Epithelial cell of proximal tubule (primary cell): Measurements from ENCODE around the gene CFAP54. TPM values are rescaled to one million over a fixed set of nuclear protein-coding genes. Genes with fewer than 3 reads are reported as not detected.
"Not testable (repeated sequence)": the region's sequence is repeated elsewhere in the genome, so short reads cannot be mapped to it uniquely, and the experiment has no call there.

Experiments used
- DNase-seq: peaks from one replicate; pipeline ENCODE4 v3.0.0-alpha.2; 2011; ENCODE audit warnings: low read depth
- H3K4me3 ChIP-seq: 2 replicates; pipeline ENCODE4 v1.5.1; 2011; ENCODE audit warnings: low read depth, mild to moderate bottlenecking, low read length
- CTCF ChIP-seq: conservative IDR thresholded peaks from 2 replicates; pipeline ENCODE4 v1.5.1; 2012; ENCODE audit warnings: low read depth, mild to moderate bottlenecking, low read length
- total RNA-seq: library from RNA; depleted of rRNA; stranded (reverse); fragments of >200 nt; gene quantifications from 2 replicates; pipeline ENCODE4 v1.2.3, GENCODE V29; 2015

Gene CFAP54
- total RNA-seq, 1 donor from 2014 or later: 0.40 TPM

GRCh38 chr12:96478011-96478410, 11.4 kb upstream of the CFAP54 start:
- DNase-seq: no peak
- H3K4me3 ChIP-seq: no peak overlapping the region

GRCh38 chr12:96482086-96482485, 7.3 kb upstream of the CFAP54 start:
- no peak for TF ChIP-seq CTCF
- H3K4me3 ChIP-seq: no peak overlapping the region
- no peak for DNase-seq

More at GRCh38 chr12:96478011-96478410, 11.4 kb upstream of the CFAP54 start:
- TF ChIP-seq CTCF: no peak

- no peak for TF ChIP-seq CTCF
- no peak for DNase-seq
- no peak overlapping the region for H3K4me3 ChIP-seq
These were observed 6.3 kb upstream of the CFAP54 start for GRCh38 chr12:96483116-96483515.

- no peak overlapping the region for H3K4me3 ChIP-seq
- DNase-seq: no peak
- no peak for TF ChIP-seq CTCF
These were observed 2.4 kb upstream of the CFAP54 start for GRCh38 chr12:96486751-96487613.

- no peak for TF ChIP-seq CTCF
- no peak overlapping the region for H3K4me3 ChIP-seq
- no peak for DNase-seq
These were observed 1.7 kb upstream of the CFAP54 start for GRCh38 chr12:96487634-96488033.

GRCh38 chr12:96493106-96493505, 3.7 kb downstream of the CFAP54 start:
- no peak overlapping the region for H3K4me3 ChIP-seq
- DNase-seq: no peak
- TF ChIP-seq CTCF: no peak

- DNase-seq, H3K4me3 ChIP-seq: not testable (repeated sequence)
These were observed 4.8 kb downstream of the CFAP54 start for GRCh38 chr12:96494154-96494553.
